Left ventricle myocardium inferior (tissue), 1 donor: ENCODE measurements around the gene GOLGA7B. TPM values are rescaled to one million over a fixed set of nuclear protein-coding genes. Genes with fewer than 3 reads are reported as not detected.

Experiments
- DNase-seq: peaks from one replicate; pipeline ENCODE4 v3.0.0-alpha.2; 2020
- H3K27ac ChIP-seq: fragments of 200-600 bp; replicated peaks from 2 replicates; pipeline ENCODE4 v1.8.0; 2021
- H3K27me3 ChIP-seq: fragments of 200-600 bp; 2 replicates; pipeline ENCODE4 v1.8.0; 2021; ENCODE audit warnings: low read depth
- H3K36me3 ChIP-seq: fragments of 200-600 bp; 2 replicates; pipeline ENCODE4 v1.8.0; 2021
- H3K4me1 ChIP-seq: fragments of 200-600 bp; 2 replicates; pipeline ENCODE4 v1.8.0; 2021
- H3K4me3 ChIP-seq: fragments of 200-600 bp; 2 replicates; pipeline ENCODE4 v1.8.0; 2021; ENCODE audit warnings: mild to moderate bottlenecking, moderate library complexity
- H3K9me3 ChIP-seq: fragments of 200-600 bp; replicated peaks from 2 replicates; pipeline ENCODE4 v1.8.0; 2021
- CTCF ChIP-seq: fragments of 200-600 bp; IDR thresholded peaks from 2 replicates; pipeline ENCODE4 v1.8.0; 2021; ENCODE audit warnings: antibody characterized with exemption, mild to moderate bottlenecking, borderline replicate concordance
- intact Hi-C: fragments of 100-400 bp; cut with micrococcal nuclease; formaldehyde crosslinking; loops from one replicate; pipeline ENCODE4 v1.11.0; 2022
- total RNA-seq: library from RNA; stranded (reverse); fragmentation: NEBNext Ultra II Directional; extraction: Animal tissue kit (Norgen Biotek cat#: 25700); gene quantifications from one replicate; pipeline ENCODE4 v1.2.1, GENCODE V29; 2021
- donor health status: DM: no; HTN: yes; CAD: no; lungs with severe emphysema.

GOLGA7B gene
- total RNA-seq, 1 donor from 2014 or later = 0.60 TPM

DNA sequence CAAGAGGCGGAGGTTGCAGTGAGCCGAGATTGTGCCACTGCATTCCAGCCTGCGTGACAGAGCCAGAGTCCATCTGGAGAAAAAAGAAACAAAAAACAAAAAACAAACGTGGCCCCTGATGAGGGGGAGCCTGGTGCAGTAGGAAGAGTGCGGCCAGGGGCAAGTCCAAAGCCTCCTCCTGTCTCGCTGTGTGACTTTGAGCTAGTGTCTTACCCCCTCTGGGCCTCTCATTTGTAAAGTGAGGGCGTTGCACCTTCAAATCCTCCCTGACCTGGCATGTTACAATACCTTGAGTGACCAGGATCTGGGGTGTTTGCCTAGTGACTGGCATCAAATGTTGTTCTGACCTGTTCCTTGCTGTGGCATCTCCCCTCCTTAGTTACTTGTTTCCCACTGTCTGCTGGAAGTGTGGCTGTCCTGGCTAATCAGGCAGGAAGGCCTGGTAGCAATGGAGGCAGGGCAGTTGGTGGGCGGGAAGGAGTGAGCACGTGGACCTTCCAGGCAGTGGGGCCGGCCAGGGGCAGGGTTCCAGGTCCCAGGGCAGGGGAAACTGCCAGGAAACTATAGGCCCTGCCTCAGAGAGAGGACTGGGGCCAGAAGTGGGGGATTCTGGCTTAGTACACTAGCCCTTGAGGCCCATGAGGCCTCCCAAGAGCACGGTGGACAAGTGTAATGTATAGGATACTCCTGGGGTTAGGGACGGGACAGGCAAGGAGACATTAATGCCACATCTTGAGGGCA, 24.5 kb upstream of the GOLGA7B start:
- no peaks in the 10 kb centered on the region for H3K36me3 ChIP-seq
- H3K27ac ChIP-seq = no peak overlapping the region
- H3K4me3 ChIP-seq = no peak overlapping the region
- no peaks in the 10 kb centered on the region for H3K9me3 ChIP-seq
- DNase-seq = no peak
- TF ChIP-seq CTCF = no peak
- peaks cover 49% of the 10 kb centered on the region for H3K27me3 ChIP-seq
- H3K4me1 ChIP-seq = no peaks in the 10 kb centered on the region
- intact Hi-C loops = no loop called here

GRCh38 chr10:97826892-97827291, 22.8 kb upstream of the GOLGA7B start:
- H3K27me3 ChIP-seq = peaks cover 54% of the 10 kb centered on the region
- H3K4me1 ChIP-seq = no peaks in the 10 kb centered on the region
- H3K36me3 ChIP-seq = no peaks in the 10 kb centered on the region
- no peak for TF ChIP-seq CTCF
- no peak for DNase-seq
- no peak overlapping the region for H3K27ac ChIP-seq
- intact Hi-C loops = no loop called here
- no peaks in the 10 kb centered on the region for H3K9me3 ChIP-seq
- H3K4me3 ChIP-seq = no peak overlapping the region

GRCh38 chr10:97827702-97828291, 21.8 kb upstream of the GOLGA7B start:
- Histone ChIP-seq H3K27me3 (peaks cover 53% of the 10 kb centered on the region), H3K4me1 (no peaks in the 10 kb centered on the region), H3K36me3 (no peaks in the 10 kb centered on the region), H3K9me3 (no peaks in the 10 kb centered on the region), H3K4me3 (no peak overlapping the region), H3K27ac (no peak overlapping the region)
- no peak for DNase-seq
- intact Hi-C loops = no loop called here
- no peak for TF ChIP-seq CTCF

GRCh38 chr10:97828721-97829120, 20.9 kb upstream of the GOLGA7B start:
- intact Hi-C loops = no loop called here
- no peak for TF ChIP-seq CTCF
- no peak overlapping the region for H3K27ac ChIP-seq
- no peak overlapping the region for H3K4me3 ChIP-seq
- H3K4me1 ChIP-seq = no peaks in the 10 kb centered on the region
- no peaks in the 10 kb centered on the region for H3K36me3 ChIP-seq
- peaks cover 56% of the 10 kb centered on the region for H3K27me3 ChIP-seq
- H3K9me3 ChIP-seq = no peaks in the 10 kb centered on the region
- DNase-seq = no peak

GRCh38 chr10:97830064-97830463, 19.6 kb upstream of the GOLGA7B start:
- peaks cover 52% of the 10 kb centered on the region for H3K27me3 ChIP-seq
- H3K4me3 ChIP-seq = no peak overlapping the region
- H3K4me1 ChIP-seq = no peaks in the 10 kb centered on the region
- TF ChIP-seq CTCF = no peak
- DNase-seq = no peak
- H3K27ac ChIP-seq = no peak overlapping the region
- no peaks in the 10 kb centered on the region for H3K36me3 ChIP-seq
- no peaks in the 10 kb centered on the region for H3K9me3 ChIP-seq
- intact Hi-C loops = no loop called here
